ENCODE results near the gene EXOC7.
"Not testable (repeated sequence)": the region's sequence is repeated elsewhere in the genome, so short reads cannot be mapped to it uniquely, and the experiment has no call there.

Gene EXOC7

DNA sequence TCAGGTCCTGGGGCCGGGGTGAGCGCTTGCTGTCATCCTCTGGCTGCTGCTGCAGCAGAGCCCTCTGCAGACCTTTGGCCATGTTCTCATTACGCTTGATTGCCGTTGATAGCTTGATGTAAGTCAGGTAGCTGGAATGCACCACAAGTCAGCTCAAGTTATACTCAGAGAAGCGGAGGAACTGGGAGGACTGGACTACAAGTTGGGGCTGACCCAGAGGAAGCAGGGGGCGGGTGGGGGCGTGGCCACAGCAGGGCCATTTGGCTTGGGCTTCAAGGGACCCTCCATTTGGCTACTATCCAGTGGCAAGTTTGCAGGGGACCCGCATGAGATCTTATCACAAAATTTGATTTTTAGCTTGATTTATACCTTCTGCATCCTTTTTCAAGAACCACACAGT lies 57.5 kb downstream of the EXOC7 start:
- Histone ChIP-seq H2BK12ac (ENCODE audit: low read length) (no peak overlapping the region), H3K18ac (ENCODE audit: low read length) (no peak overlapping the region), H3K14ac (ENCODE audit: low read length) (no peak overlapping the region), H2AK5ac (ENCODE audit: low read depth, low read length) (no peak overlapping the region), H3K9ac (ENCODE audit: low read depth, low read length, poor library complexity) (no peak overlapping the region), H3K9me3 (replicated peaks in 1 of 2; ENCODE audit: control insufficient read depth in 2 of 2, insufficient read depth in 1 of 2, low read depth in 1 of 2, low read length in 2 of 2) (no peaks in the 10 kb centered on the region), H2AFZ (ENCODE audit: low read length) (no peak overlapping the region), H3K4me3 (ENCODE audit: low read length in 2 of 2) (no peak overlapping the region), H3K4ac (ENCODE audit: low read length) (no peak overlapping the region), H4K91ac (ENCODE audit: low read depth, low read length, poor library complexity) (no peak overlapping the region), H4K8ac (ENCODE audit: low read depth, low read length) (no peak overlapping the region), H2BK5ac (ENCODE audit: low read length) (no peak overlapping the region), H2BK15ac (ENCODE audit: low read length) (no peak overlapping the region), H3K4me2 (ENCODE audit: insufficient read depth, low read length, poor library complexity, severe bottlenecking) (no peak overlapping the region), H3K4me1 (ENCODE audit: control insufficient read depth in 2 of 2, insufficient read depth in 1 of 2, low read depth in 1 of 2, low read length in 2 of 2) (peaks cover 1 to 12% of the 10 kb centered on the region in 2 donors), H3K36me3 (replicated peaks in 1 of 2; ENCODE audit: control insufficient read depth in 2 of 2, insufficient read depth in 2 of 2, low read length in 2 of 2) (peaks cover 62 to 96% of the 10 kb centered on the region in 2 donors), H3K23ac (ENCODE audit: low read depth, low read length, poor library complexity) (no peak overlapping the region), H3K79me1 (ENCODE audit: low read depth, low read length) (peaks cover 1% of the 10 kb centered on the region), H3K27ac (replicated peaks; ENCODE audit: low read length) (no peak overlapping the region), H2BK120ac (ENCODE audit: low read depth, low read length) (no peak overlapping the region), H3K27me3 (ENCODE audit: control insufficient read depth in 3 of 3, insufficient read depth in 3 of 3, low read depth in 1 of 3, low read length in 3 of 3) (peaks cover 0 to 1% (median 0%) of the 10 kb centered on the region in 3 experiments)
- WGBS, 2 donors (ENCODE audit: extremely low coverage in 2 of 2, insufficient read length in 2 of 2, insufficient replicate concordance in 1 of 2) = no CpG with 5 or more reads among the region's 8 CpGs
- no peak for DNase-seq (ENCODE audit: low spot score)

- not testable (repeated sequence) for H3K27me3 ChIP-seq (ENCODE audit: control insufficient read depth in 3 of 3, insufficient read depth in 3 of 3, low read depth in 1 of 3, low read length in 3 of 3); H3K4ac ChIP-seq (ENCODE audit: low read length); H2BK120ac ChIP-seq (ENCODE audit: low read depth, low read length); H4K91ac ChIP-seq (ENCODE audit: low read depth, low read length, poor library complexity); H3K4me2 ChIP-seq (ENCODE audit: insufficient read depth, low read length, poor library complexity, severe bottlenecking); H2BK12ac ChIP-seq (ENCODE audit: low read length); H2BK15ac ChIP-seq (ENCODE audit: low read length); H4K8ac ChIP-seq (ENCODE audit: low read depth, low read length); H3K79me1 ChIP-seq (ENCODE audit: low read depth, low read length); DNase-seq (ENCODE audit: low spot score); H3K23ac ChIP-seq (ENCODE audit: low read depth, low read length, poor library complexity); H3K4me3 ChIP-seq (ENCODE audit: low read length in 2 of 2); H3K9me3 ChIP-seq (replicated peaks in 1 of 2; ENCODE audit: control insufficient read depth in 2 of 2, insufficient read depth in 1 of 2, low read depth in 1 of 2, low read length in 2 of 2); H3K18ac ChIP-seq (ENCODE audit: low read length); H3K14ac ChIP-seq (ENCODE audit: low read length); H2AK5ac ChIP-seq (ENCODE audit: low read depth, low read length); H3K4me1 ChIP-seq (ENCODE audit: control insufficient read depth in 2 of 2, insufficient read depth in 1 of 2, low read depth in 1 of 2, low read length in 2 of 2); H2BK5ac ChIP-seq (ENCODE audit: low read length); H3K9ac ChIP-seq (ENCODE audit: low read depth, low read length, poor library complexity); H2AFZ ChIP-seq (ENCODE audit: low read length)
- Histone ChIP-seq H3K27ac (replicated peaks; ENCODE audit: low read length) (peak overlapping the region; percentile 27), H3K36me3 (replicated peaks in 1 of 2; ENCODE audit: control insufficient read depth in 2 of 2, insufficient read depth in 2 of 2, low read length in 2 of 2) (peaks cover 68 to 96% of the 10 kb centered on the region in 2 donors)
- no CpG with 5 or more reads among the region's 11 CpGs for WGBS, 2 donors (ENCODE audit: extremely low coverage in 2 of 2, insufficient read length in 2 of 2, insufficient replicate concordance in 1 of 2)
These were observed 59.0 kb downstream of the EXOC7 start for GRCh38 chr17:76044475-76045007.

- not testable (repeated sequence) for DNase-seq (ENCODE audit: low spot score); H2AK5ac ChIP-seq (ENCODE audit: low read depth, low read length); H4K91ac ChIP-seq (ENCODE audit: low read depth, low read length, poor library complexity); H2BK120ac ChIP-seq (ENCODE audit: low read depth, low read length); H3K27ac ChIP-seq (replicated peaks; ENCODE audit: low read length); H4K8ac ChIP-seq (ENCODE audit: low read depth, low read length); H3K23ac ChIP-seq (ENCODE audit: low read depth, low read length, poor library complexity); H3K27me3 ChIP-seq (ENCODE audit: control insufficient read depth in 3 of 3, insufficient read depth in 3 of 3, low read depth in 1 of 3, low read length in 3 of 3); H3K4ac ChIP-seq (ENCODE audit: low read length); H3K79me1 ChIP-seq (ENCODE audit: low read depth, low read length); H2AFZ ChIP-seq (ENCODE audit: low read length); H2BK5ac ChIP-seq (ENCODE audit: low read length); H3K9ac ChIP-seq (ENCODE audit: low read depth, low read length, poor library complexity); H2BK15ac ChIP-seq (ENCODE audit: low read length); H3K4me3 ChIP-seq (ENCODE audit: low read length in 2 of 2); H3K4me2 ChIP-seq (ENCODE audit: insufficient read depth, low read length, poor library complexity, severe bottlenecking); H2BK12ac ChIP-seq (ENCODE audit: low read length); H3K9me3 ChIP-seq (replicated peaks in 1 of 2; ENCODE audit: control insufficient read depth in 2 of 2, insufficient read depth in 1 of 2, low read depth in 1 of 2, low read length in 2 of 2); H3K18ac ChIP-seq (ENCODE audit: low read length); H3K4me1 ChIP-seq (ENCODE audit: control insufficient read depth in 2 of 2, insufficient read depth in 1 of 2, low read depth in 1 of 2, low read length in 2 of 2); H3K14ac ChIP-seq (ENCODE audit: low read length)
- no CpG with 5 or more reads among the region's 3 CpGs for WGBS, 2 donors (ENCODE audit: extremely low coverage in 2 of 2, insufficient read length in 2 of 2, insufficient replicate concordance in 1 of 2)
- peaks cover 61 to 96% of the 10 kb centered on the region in 2 donors for H3K36me3 ChIP-seq (replicated peaks in 1 of 2; ENCODE audit: control insufficient read depth in 2 of 2, insufficient read depth in 2 of 2, low read length in 2 of 2)
These were observed 60.7 kb downstream of the EXOC7 start for GRCh38 chr17:76042868-76043267.

DNA sequence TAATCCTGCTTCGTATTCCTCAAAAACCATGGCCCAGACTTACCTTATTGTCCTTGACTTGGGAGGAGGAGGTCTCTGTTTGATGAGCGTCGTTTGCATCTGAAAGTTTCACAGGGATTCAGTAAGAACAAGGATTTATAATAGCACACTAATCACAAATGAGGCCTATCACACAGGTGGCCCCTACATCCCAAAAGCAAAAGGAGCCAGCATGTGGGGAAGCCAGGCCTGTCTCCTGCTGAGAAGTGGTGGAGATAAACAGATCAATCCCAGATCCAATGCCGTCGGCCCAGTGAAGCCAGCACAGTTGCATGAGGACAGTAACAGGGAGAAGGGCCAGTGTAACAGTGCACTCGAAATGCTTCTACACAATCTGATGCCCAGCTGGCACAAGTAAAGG lies 63.2 kb downstream of the EXOC7 start:
- Histone ChIP-seq H3K4me1 (ENCODE audit: control insufficient read depth in 2 of 2, insufficient read depth in 1 of 2, low read depth in 1 of 2, low read length in 2 of 2) (peaks cover 0 to 8% of the 10 kb centered on the region in 2 donors), H3K9ac (ENCODE audit: low read depth, low read length, poor library complexity) (no peak overlapping the region), H3K4ac (ENCODE audit: low read length) (no peak overlapping the region), H3K18ac (ENCODE audit: low read length) (no peak overlapping the region), H3K79me1 (ENCODE audit: low read depth, low read length) (no peaks in the 10 kb centered on the region), H2BK120ac (ENCODE audit: low read depth, low read length) (no peak overlapping the region), H2AFZ (ENCODE audit: low read length) (no peak overlapping the region), H3K9me3 (replicated peaks in 1 of 2; ENCODE audit: control insufficient read depth in 2 of 2, insufficient read depth in 1 of 2, low read depth in 1 of 2, low read length in 2 of 2) (no peaks in the 10 kb centered on the region), H3K27ac (replicated peaks; ENCODE audit: low read length) (no peak overlapping the region), H2BK5ac (ENCODE audit: low read length) (no peak overlapping the region), H3K14ac (ENCODE audit: low read length) (no peak overlapping the region), H4K8ac (ENCODE audit: low read depth, low read length) (no peak overlapping the region), H4K91ac (ENCODE audit: low read depth, low read length, poor library complexity) (no peak overlapping the region), H2AK5ac (ENCODE audit: low read depth, low read length) (no peak overlapping the region), H3K4me2 (ENCODE audit: insufficient read depth, low read length, poor library complexity, severe bottlenecking) (no peak overlapping the region), H2BK12ac (ENCODE audit: low read length) (no peak overlapping the region), H3K4me3 (ENCODE audit: low read length in 2 of 2) (peak overlapping the region in 1 of 2 donors; percentile 39), H2BK15ac (ENCODE audit: low read length) (no peak overlapping the region), H3K36me3 (replicated peaks in 1 of 2; ENCODE audit: control insufficient read depth in 2 of 2, insufficient read depth in 2 of 2, low read length in 2 of 2) (peaks cover 46 to 86% of the 10 kb centered on the region in 2 donors), H3K23ac (ENCODE audit: low read depth, low read length, poor library complexity) (no peak overlapping the region), H3K27me3 (ENCODE audit: control insufficient read depth in 3 of 3, insufficient read depth in 3 of 3, low read depth in 1 of 3, low read length in 3 of 3) (peaks cover 0 to 1% (median 0%) of the 10 kb centered on the region in 3 experiments)
- WGBS, 2 donors (ENCODE audit: extremely low coverage in 2 of 2, insufficient read length in 2 of 2, insufficient replicate concordance in 1 of 2) = no CpG with 5 or more reads among the region's 6 CpGs
- no peak for DNase-seq (ENCODE audit: low spot score)

All from neuronal stem cell (in vitro differentiated cells).